Islet of Langerhans (tissue), 1 donor: ENCODE measurements around the gene ETS2.

Source experiments
- FAIRE-seq: peaks from one replicate; lab custom pipeline; 2011; peaks lifted over from hg19 to GRCh38; lab: Jason Lieb, UNC

ETS2 gene

GRCh38 chr21:38805328-38806152, at the start of gene ETS2:
Gene ETS2 (plus strand): TSS chr21:38805929. CDS start chr21:38810035, 4,106 bp downstream.
- no peak for FAIRE-seq

- no peak for FAIRE-seq
Measured at GRCh38 chr21:38756746-38757145, 49.0 kb upstream of the ETS2 start.

GRCh38 chr21:38758501-38759214, 47.1 kb upstream of the ETS2 start:
- no peak for FAIRE-seq

- no peak for FAIRE-seq
Measured at GRCh38 chr21:38759413-38759812, 46.3 kb upstream of the ETS2 start.

- no peak for FAIRE-seq
Measured at GRCh38 chr21:38760017-38760761, 45.5 kb upstream of the ETS2 start.

- FAIRE-seq = no peak
Measured at GRCh38 chr21:38760762-38761155, 45.0 kb upstream of the ETS2 start.

- no peak for FAIRE-seq
Measured at GRCh38 chr21:38761531-38761930, 44.2 kb upstream of the ETS2 start.

- no peak for FAIRE-seq
Measured at GRCh38 chr21:38765056-38765455, 40.7 kb upstream of the ETS2 start.

- FAIRE-seq = no peak
Measured at GRCh38 chr21:38766987-38767722, 38.6 kb upstream of the ETS2 start.

- no peak for FAIRE-seq
Measured at GRCh38 chr21:38768471-38769063, 37.2 kb upstream of the ETS2 start.

GRCh38 chr21:38769191-38769780, 36.4 kb upstream of the ETS2 start:
- FAIRE-seq = no peak

GRCh38 chr21:38770660-38771059, 35.1 kb upstream of the ETS2 start:
- FAIRE-seq = no peak

- FAIRE-seq = no peak
Measured at GRCh38 chr21:38771536-38771935, 34.2 kb upstream of the ETS2 start.

GRCh38 chr21:38772646-38773045, 33.1 kb upstream of the ETS2 start:
- no peak for FAIRE-seq

GRCh38 chr21:38773099-38774061, 32.3 kb upstream of the ETS2 start:
- FAIRE-seq = no peak

- FAIRE-seq = no peak
Measured at GRCh38 chr21:38774152-38774551, 31.6 kb upstream of the ETS2 start.

GRCh38 chr21:38774586-38775285, 31.0 kb upstream of the ETS2 start:
- no peak for FAIRE-seq

GRCh38 chr21:38775733-38776132, 30.0 kb upstream of the ETS2 start:
- FAIRE-seq = no peak

GRCh38 chr21:38777015-38777414, 28.7 kb upstream of the ETS2 start:
- FAIRE-seq = no peak

- FAIRE-seq = no peak
Measured at GRCh38 chr21:38777531-38777930, 28.2 kb upstream of the ETS2 start.
